RWPE1 (cell line): ENCODE data around the gene SMIM10L1.

Experiments used
- CTCF ChIA-PET: fragments of 350-600 bp; sonication (Branson Sonifier 250); formaldehyde crosslinking; extraction: SDS; loops from one replicate; lab custom pipeline; 2021; lab: Yijun Ruan, JAX
- POLR2A ChIA-PET: fragments of 400-600 bp; formaldehyde crosslinking; extraction: SDS; loops from one replicate; lab custom pipeline; 2020; ENCODE audit warnings: antibody characterized with exemption; ENCODE audit not compliant: low non-redundant PET; lab: Yijun Ruan, JAX
- DNase-seq: peaks from one replicate; pipeline ENCODE4 v3.0.0; 2012; ENCODE audit warnings: low spot score
- H3K27ac ChIP-seq: fragments of 450-650 bp; 2 replicates; pipeline ENCODE4 v1.5.1; 2017
- CTCF ChIP-seq: fragments of 450-650 bp; conservative IDR thresholded peaks from 2 replicates; pipeline ENCODE4 v1.5.1; 2017; ENCODE audit warnings: low read depth, mild to moderate bottlenecking

SMIM10L1 gene

GRCh38 chr12:11154400-11154925 lies 16.5 kb upstream of the SMIM10L1 start:
- no peak for TF ChIP-seq CTCF
- no peak for DNase-seq
- H3K27ac ChIP-seq, result no peak overlapping the region
- ChIA-PET POLR2A (no interaction called here), CTCF (no interaction called here)

DNA sequence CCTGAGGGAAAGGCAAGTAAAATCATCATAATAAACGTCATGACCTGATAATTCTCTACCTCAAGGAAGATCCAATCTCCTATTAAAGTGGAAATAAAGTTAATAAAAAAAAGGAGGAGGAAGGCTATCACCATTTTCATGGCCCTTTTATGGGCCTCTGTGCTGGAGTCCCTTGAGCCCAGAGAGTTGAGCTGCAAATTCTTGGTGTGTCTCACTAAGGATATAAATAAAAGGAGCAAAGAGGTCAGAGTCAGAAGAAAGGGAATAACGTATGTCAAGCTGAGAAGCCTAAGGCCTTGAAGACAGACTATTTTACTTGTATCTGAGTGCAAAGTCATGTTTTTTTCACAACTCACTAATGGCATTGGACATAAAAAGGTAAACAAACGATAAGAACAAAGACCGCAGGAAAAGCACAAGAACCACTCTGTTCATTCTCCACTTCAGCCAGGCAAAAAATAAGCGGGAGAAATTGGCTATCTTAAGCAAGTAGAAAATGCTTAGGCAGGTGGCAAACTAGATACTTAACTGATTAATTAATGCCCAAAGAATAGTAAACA lies 12.0 kb upstream of the SMIM10L1 start:
- no peak overlapping the region for H3K27ac ChIP-seq
- DNase-seq, result no peak
- ChIA-PET CTCF (no interaction called here), POLR2A (no interaction called here)
- no peak for TF ChIP-seq CTCF

- ChIA-PET POLR2A (interaction anchor here (0.6 to 1.1 kb wide), 2 partner anchors 9 to 729 kb away, joined by 3 read pairs; no protein-coding TSS in a partner anchor), CTCF (interaction anchor here (0.6 to 0.7 kb wide), 2 partner anchors 396 to 805 kb away, joined by 4 to 5 read pairs; no protein-coding TSS in a partner anchor)
- no peak for TF ChIP-seq CTCF
- H3K27ac ChIP-seq, result no peak overlapping the region
- DNase-seq, result no peak
Measured at GRCh38 chr12:11162502-11162901, 8.5 kb upstream of the SMIM10L1 start.

GRCh38 chr12:11164384-11164783 lies 6.6 kb upstream of the SMIM10L1 start:
- CTCF ChIA-PET, result interaction anchor here (0.7 kb wide), 1 partner anchor 1811 kb away, joined by 3 read pairs; no protein-coding TSS in a partner anchor
- H3K27ac ChIP-seq, result no peak overlapping the region

GRCh38 chr12:11166300-11166699 lies 4.7 kb upstream of the SMIM10L1 start:
- DNase-seq, result no peak
- no peak for TF ChIP-seq CTCF
- ChIA-PET CTCF (no interaction called here), POLR2A (no interaction called here)
- no peak overlapping the region for H3K27ac ChIP-seq

More at GRCh38 chr12:11164384-11164783, 6.6 kb upstream of the SMIM10L1 start:
- TF ChIP-seq CTCF, result no peak
- POLR2A ChIA-PET, result no interaction called here
- no peak for DNase-seq

- TF ChIP-seq CTCF, result no peak
- CTCF ChIA-PET, result no interaction called here
- no peak for DNase-seq
- H3K27ac ChIP-seq, result peak overlapping the region; percentile 96
- POLR2A ChIA-PET, result no interaction called here
Measured at GRCh38 chr12:11170810-11171144, 217 bp upstream of the SMIM10L1 start.
